HepG2 (cell line): ENCODE data around the gene PAK3. TPM values are rescaled to one million over a fixed set of nuclear protein-coding genes. Genes with fewer than 3 reads are reported as not detected.
A peak's percentile ranks its signal among the peaks of the same experiment; 100 is the strongest.

Experiments
- ATAC-seq: fragments of 200-7000 bp; cut with Tn5 transposase; 3 replicates; pipeline ENCODE4 v1.9.1; 2020; ENCODE audit warnings: mild to moderate bottlenecking, moderate library complexity
- BruUV-seq: library from RNA; stranded (reverse); fragments of 400-500 nt; replicated peaks from 2 replicates; lab custom pipeline; 2021; lab: Mats Ljungman, UMichigan
- CTCF ChIA-PET: fragments of 300-600 bp; formaldehyde crosslinking; extraction: SDS; loops from one replicate; lab custom pipeline; 2021; ENCODE audit warnings: low total read pairs, inconsistent platforms, low intra/inter-chr PET ratio; lab: Yijun Ruan, JAX
- POLR2A ChIA-PET: fragments of 350-600 bp; sonication (Branson Sonifier 250); formaldehyde crosslinking; loops from one replicate; lab custom pipeline; 2020; ENCODE audit warnings: antibody characterized with exemption, inconsistent platforms; lab: Yijun Ruan, JAX
- DNase-seq: peaks from one replicate; pipeline ENCODE4 v3.0.0-alpha.2; 2015; ENCODE audit warnings: low spot score
- FAIRE-seq: peaks from 3 replicates; lab custom pipeline; 2011; peaks lifted over from hg19 to GRCh38; lab: Jason Lieb, UNC
- H2AFZ ChIP-seq: one replicate; pipeline ENCODE4 v1.6.1; 2011; ENCODE audit warnings: low read length, inconsistent platforms
- H3K27ac ChIP-seq: fragments of 300-600 bp; 3 replicates; pipeline ENCODE4 v1.8.0; 2011; ENCODE audit warnings: mixed run types, mild to moderate bottlenecking, mixed read lengths, low read length, inconsistent platforms; ENCODE audit not compliant: insufficient read depth; ENCODE audit errors: extremely low read length
- H3K27me3 ChIP-seq, 2 experiments: fragments of 200-600 bp in 1 of 2; 2 replicates in 1 of 2; 3 replicates in 1 of 2; pipeline versions ENCODE4 v1.6.0 to v1.8.0; 2011; ENCODE audit warnings: low read length in 2 of 2, mild to moderate bottlenecking in 2 of 2, moderate library complexity in 2 of 2, inconsistent platforms in 1 of 2; ENCODE audit not compliant: insufficient read depth in 2 of 2, control insufficient read depth in 1 of 2
- H3K36me3 ChIP-seq, 2 experiments: fragments of 200-600 bp in 1 of 2; replicated peaks in 1 of 2; 2 replicates in 1 of 2; 3 replicates in 1 of 2; pipeline versions ENCODE4 v1.5.1 to v1.8.0; 2011; ENCODE audit warnings: low read length in 2 of 2, inconsistent platforms in 1 of 2; ENCODE audit not compliant: insufficient read depth in 2 of 2, control insufficient read depth in 1 of 2
- H3K4me1 ChIP-seq: 2 replicates; pipeline ENCODE4 v1.5.1; 2012; ENCODE audit warnings: low read length, inconsistent platforms; ENCODE audit not compliant: insufficient read depth
- H3K4me2 ChIP-seq: 2 replicates; pipeline ENCODE4 v1.6.0; 2011; ENCODE audit warnings: low read depth, low read length, inconsistent platforms
- H3K4me3 ChIP-seq, 3 experiments: fragments of 200-600 bp in 1 of 3; sonication (generic), shearing (Covaris generic) in 1 of 3; replicated peaks in 1 of 3; 2 replicates each; pipeline ENCODE4 v1.5.1; 2011 to 2016; ENCODE audit warnings: low read length in 3 of 3, inconsistent platforms in 2 of 3, low read depth in 2 of 3, mild to moderate bottlenecking in 2 of 3, control low read depth in 1 of 3, mixed read lengths in 1 of 3; ENCODE audit not compliant: insufficient read depth in 1 of 3
- H3K79me2 ChIP-seq: one replicate; pipeline ENCODE4 v1.6.1; 2011; ENCODE audit warnings: low read length, inconsistent platforms; ENCODE audit not compliant: insufficient read depth
- H3K9ac ChIP-seq: 2 replicates; pipeline ENCODE4 v1.6.0; 2011; ENCODE audit warnings: mild to moderate bottlenecking, low read depth, low read length, inconsistent platforms; ENCODE audit not compliant: insufficient read depth
- H3K9me3 ChIP-seq: 2 replicates; pipeline ENCODE4 v1.5.1; 2012; ENCODE audit warnings: mild to moderate bottlenecking, low read length
- H4K20me1 ChIP-seq: 2 replicates; pipeline ENCODE4 v1.6.0; 2011; ENCODE audit warnings: inconsistent platforms, mild to moderate bottlenecking, low read length, moderate library complexity; ENCODE audit not compliant: insufficient read depth
- HIVEP1 ChIP-seq: sonication (generic); formaldehyde crosslinking; IDR thresholded peaks from 2 replicates; pipeline ENCODE4 v1.4.0; 2020; ENCODE audit warnings: mild to moderate bottlenecking, missing genetic modification reagents
- IRF2 ChIP-seq: IDR thresholded peaks from 2 replicates; pipeline ENCODE4 v1.6.1; 2018; ENCODE audit warnings: missing genetic modification reagents, missing compliant biosample characterization
- KDM5B ChIP-seq: sonication (generic); formaldehyde crosslinking; IDR thresholded peaks from 2 replicates; pipeline ENCODE4 v1.4.0; 2020; ENCODE audit warnings: missing genetic modification reagents, mild to moderate bottlenecking, borderline replicate concordance
- PCBP2 ChIP-seq: fragments of 200-400 bp; formaldehyde crosslinking; optimal IDR thresholded peaks from 2 replicates; pipeline ENCODE3; 2018; ENCODE audit warnings: low read length, low read depth; ENCODE audit not compliant: poor library complexity, severe bottlenecking
- PHB2 ChIP-seq: fragments of 450-650 bp; IDR thresholded peaks from 2 replicates; pipeline ENCODE4 v1.6.1; 2018; ENCODE audit not compliant: partially characterized antibody
- SIX4 ChIP-seq: sonication (generic); formaldehyde crosslinking; IDR thresholded peaks from 2 replicates; pipeline ENCODE4 v1.4.0; 2020; ENCODE audit warnings: missing genetic modification reagents
- ZNF101 ChIP-seq: sonication (generic); formaldehyde crosslinking; IDR thresholded peaks from 2 replicates; pipeline ENCODE4 v1.4.0; 2020; ENCODE audit warnings: mild to moderate bottlenecking, low read depth, missing genetic modification reagents, borderline replicate concordance
- WGBS: methylation state at CpG from one replicate; pipeline ENCODE4 v1.1.6; 2017; ENCODE audit warnings: low lambda C conversion rate; 5-methylcytosine and 5-hydroxymethylcytosine counted together
- in situ Hi-C: cut with HindIII; loops from 2 replicates; pipeline ENCODE4 v1.10.0; 2017; ENCODE audit warnings: low pct_unique_long_range_greater_than_20kb; ENCODE audit not compliant: extremely low pct_ligation_motif_present
- intact Hi-C: fragments of 100-400 bp; cut with micrococcal nuclease; formaldehyde crosslinking; loops from one replicate; pipeline ENCODE4 v1.10.0; 2022; ENCODE audit not compliant: unreplicated experiment
- polyA plus RNA-seq, 8 experiments: library from polyadenylated mRNA; depleted of rRNA in 3 of 8; stranded (reverse) in 7 of 8; unstranded in 1 of 8; fragments of >200 nt; fragmentation: Illumina TruSeq in 4 of 8; extraction: Trizol in 4 of 8; gene quantifications; 2 replicates each; pipeline versions ENCODE4 v1.2.1 to v1.2.3, GENCODE V29; 2011 to 2016; ENCODE audit warnings: low read depth in 4 of 8, missing spikeins in 1 of 8, mixed read lengths in 1 of 8; ENCODE audit not compliant: insufficient read depth in 1 of 8
- total RNA-seq, 5 experiments: library from RNA; depleted of rRNA; stranded (reverse); fragments of >200 nt; fragmentation: Illumina TruSeq; extraction: Trizol; gene quantifications; 2 replicates each; pipeline ENCODE4 v1.2.3, GENCODE V29; 2016; ENCODE audit warnings: low read depth in 1 of 5
- TF ChIP-seq, protein P1 (sequence below): sonication (generic); formaldehyde crosslinking; IDR thresholded peaks from 2 replicates; pipeline ENCODE4 v1.5.0; 2020; ENCODE audit warnings: missing genetic modification reagents
- TF ChIP-seq, protein P2 (sequence below): sonication (generic); formaldehyde crosslinking; IDR thresholded peaks from 2 replicates; pipeline ENCODE4 v1.8.1; 2023; ENCODE audit warnings: mild to moderate bottlenecking, missing genetic modification reagents

The PAK3 gene
- total and polyA plus RNA-seq, 2 of the 13 experiments (the other 11 are each of a cell fraction or from before 2014, with no cell fraction given): not detected

DNA sequence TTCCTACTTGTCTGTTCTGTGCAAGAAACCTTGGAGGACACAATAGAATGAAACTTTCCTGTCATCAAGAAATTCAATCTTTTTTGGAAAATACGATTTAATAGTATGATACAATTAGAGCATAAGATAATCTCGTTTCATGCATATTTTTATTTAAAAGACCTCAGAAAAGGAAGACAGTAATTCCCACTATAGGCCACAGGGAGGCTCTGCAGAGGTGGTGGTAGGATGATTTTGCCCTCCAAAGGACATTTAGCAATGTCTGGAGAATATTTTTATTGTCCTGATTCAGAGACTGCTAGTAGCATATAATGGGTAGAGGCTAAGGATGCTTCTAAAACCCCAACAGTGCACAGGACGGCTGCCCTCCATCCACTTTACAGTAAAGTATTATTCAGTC lies 68.7 kb downstream of the PAK3 start:
- BruUV-seq: no TSS peak
- ATAC-seq (no peak), FAIRE-seq (peak; percentile 44), DNase-seq (no peak)
- POLR2A ChIA-PET: no interaction called here
- Histone ChIP-seq H3K27ac (no peak overlapping the region), H3K4me1 (no peaks in the 10 kb centered on the region), H3K4me3 (no peak overlapping the region), H3K9ac (no peak overlapping the region), H4K20me1 (no peaks in the 10 kb centered on the region), H3K4me2 (no peak overlapping the region), H3K27me3 (no peaks in the 10 kb centered on the region), H3K36me3 (no peaks in the 10 kb centered on the region), H3K9me3 (no peaks in the 10 kb centered on the region), H3K79me2 (no peaks in the 10 kb centered on the region), H2AFZ (no peak overlapping the region)
- CTCF ChIA-PET: no interaction called here
- WGBS: 0% methylated on average over 2 of the region's 3 CpGs
- TF ChIP-seq PCBP2 (no peak), SIX4 (no peak), HIVEP1 (CRISPR knock-in tag) (no peak), IRF2 (CRISPR knock-in tag) (no peak), ZNF101 (CRISPR knock-in tag) (no peak), PHB2 (no peak), KDM5B (CRISPR knock-in tag) (no peak)
- TF ChIP-seq, protein P1, sequence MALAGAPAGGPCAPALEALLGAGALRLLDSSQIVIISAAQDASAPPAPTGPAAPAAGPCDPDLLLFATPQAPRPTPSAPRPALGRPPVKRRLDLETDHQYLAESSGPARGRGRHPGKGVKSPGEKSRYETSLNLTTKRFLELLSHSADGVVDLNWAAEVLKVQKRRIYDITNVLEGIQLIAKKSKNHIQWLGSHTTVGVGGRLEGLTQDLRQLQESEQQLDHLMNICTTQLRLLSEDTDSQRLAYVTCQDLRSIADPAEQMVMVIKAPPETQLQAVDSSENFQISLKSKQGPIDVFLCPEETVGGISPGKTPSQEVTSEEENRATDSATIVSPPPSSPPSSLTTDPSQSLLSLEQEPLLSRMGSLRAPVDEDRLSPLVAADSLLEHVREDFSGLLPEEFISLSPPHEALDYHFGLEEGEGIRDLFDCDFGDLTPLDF (CRISPR knock-in tag): no peak
- TF ChIP-seq, protein P2, sequence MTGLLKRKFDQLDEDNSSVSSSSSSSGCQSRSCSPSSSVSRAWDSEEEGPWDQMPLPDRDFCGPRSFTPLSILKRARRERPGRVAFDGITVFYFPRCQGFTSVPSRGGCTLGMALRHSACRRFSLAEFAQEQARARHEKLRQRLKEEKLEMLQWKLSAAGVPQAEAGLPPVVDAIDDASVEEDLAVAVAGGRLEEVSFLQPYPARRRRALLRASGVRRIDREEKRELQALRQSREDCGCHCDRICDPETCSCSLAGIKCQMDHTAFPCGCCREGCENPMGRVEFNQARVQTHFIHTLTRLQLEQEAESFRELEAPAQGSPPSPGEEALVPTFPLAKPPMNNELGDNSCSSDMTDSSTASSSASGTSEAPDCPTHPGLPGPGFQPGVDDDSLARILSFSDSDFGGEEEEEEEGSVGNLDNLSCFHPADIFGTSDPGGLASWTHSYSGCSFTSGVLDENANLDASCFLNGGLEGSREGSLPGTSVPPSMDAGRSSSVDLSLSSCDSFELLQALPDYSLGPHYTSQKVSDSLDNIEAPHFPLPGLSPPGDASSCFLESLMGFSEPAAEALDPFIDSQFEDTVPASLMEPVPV (CRISPR knock-in tag): no peak
- in situ Hi-C loops (loop anchor here (25.0 kb wide), 1 partner anchor 273 kb away; no protein-coding TSS in a partner anchor), intact Hi-C loops (loop anchor here (2.0 kb wide), 1 partner anchor 282 kb away; no protein-coding TSS in a partner anchor)
